Measurements from ENCODE around the gene ZMIZ2. TPM values are rescaled to one million over a fixed set of nuclear protein-coding genes. Genes with fewer than 3 reads are reported as not detected.
"Not testable (repeated sequence)": the region's sequence is repeated elsewhere in the genome, so short reads cannot be mapped to it uniquely, and the experiment has no call there.

The ZMIZ2 gene
- total RNA-seq, 1 donor from 2014 or later, result 12.6 TPM

DNA sequence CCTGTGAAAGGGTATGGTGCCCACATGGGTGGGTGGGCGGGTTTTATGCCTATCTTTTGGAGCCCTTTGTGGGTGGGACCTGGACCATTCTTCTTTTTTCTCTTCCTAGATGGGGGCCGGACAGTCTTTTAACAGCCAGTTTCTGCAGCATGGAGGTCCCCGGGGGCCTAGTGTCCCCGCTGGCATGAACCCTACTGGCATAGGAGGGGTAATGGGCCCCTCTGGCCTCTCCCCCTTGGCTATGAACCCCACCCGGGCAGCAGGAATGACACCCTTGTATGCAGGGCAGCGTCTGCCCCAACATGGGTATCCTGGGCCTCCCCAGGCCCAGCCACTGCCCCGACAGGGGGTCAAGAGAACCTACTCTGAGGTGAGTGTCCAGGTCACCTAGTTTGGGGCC lies 9.1 kb downstream of the ZMIZ2 start:
- DNase-seq, result no peak

DNA sequence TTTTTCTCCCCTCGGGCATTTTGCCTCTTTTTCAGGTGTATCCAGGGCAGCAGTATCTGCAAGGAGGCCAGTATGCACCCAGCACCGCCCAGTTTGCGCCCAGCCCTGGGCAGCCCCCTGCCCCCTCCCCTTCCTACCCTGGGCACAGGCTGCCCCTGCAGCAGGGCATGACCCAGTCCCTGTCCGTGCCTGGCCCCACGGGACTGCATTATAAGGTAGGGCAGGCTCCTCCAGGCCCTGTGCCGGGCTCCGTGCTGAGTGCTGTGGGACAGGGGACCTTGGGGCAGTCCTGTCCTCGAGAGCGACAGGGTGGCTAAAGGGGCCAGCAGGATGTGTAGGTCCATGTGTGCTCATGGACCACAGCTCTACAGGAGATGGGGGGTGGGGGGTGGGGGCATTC lies 10.6 kb downstream of the ZMIZ2 start:
- DNase-seq, result no peak

DNA sequence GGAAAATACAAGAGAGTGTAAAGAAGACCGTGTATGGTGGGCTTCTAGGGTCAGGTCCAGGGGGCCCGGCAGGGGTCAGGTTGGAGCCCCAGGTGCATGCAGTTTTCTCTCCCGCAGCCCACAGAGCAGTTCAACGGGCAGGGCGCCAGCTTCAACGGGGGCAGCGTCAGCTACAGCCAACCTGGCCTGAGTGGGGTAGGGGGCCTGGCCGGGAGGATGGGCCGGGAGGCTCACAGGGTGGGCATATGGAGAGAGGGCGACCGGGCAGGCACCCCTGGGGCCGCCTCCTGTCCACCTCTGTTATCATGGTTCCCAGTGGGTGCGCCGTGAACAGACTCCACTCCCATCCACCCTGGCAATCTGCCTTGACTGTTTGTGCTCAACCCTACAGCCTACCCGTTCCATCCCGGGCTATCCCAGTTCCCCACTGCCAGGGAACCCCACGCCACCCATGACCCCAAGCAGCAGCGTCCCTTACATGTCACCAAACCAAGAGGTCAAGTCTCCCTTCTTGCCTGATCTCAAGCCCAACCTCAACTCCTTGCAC lies 11.5 kb downstream of the ZMIZ2 start:
- DNase-seq, result no peak

GRCh38 chr7:44761207-44762161 lies 12.8 kb downstream of the ZMIZ2 start:
- no peak for DNase-seq

DNA sequence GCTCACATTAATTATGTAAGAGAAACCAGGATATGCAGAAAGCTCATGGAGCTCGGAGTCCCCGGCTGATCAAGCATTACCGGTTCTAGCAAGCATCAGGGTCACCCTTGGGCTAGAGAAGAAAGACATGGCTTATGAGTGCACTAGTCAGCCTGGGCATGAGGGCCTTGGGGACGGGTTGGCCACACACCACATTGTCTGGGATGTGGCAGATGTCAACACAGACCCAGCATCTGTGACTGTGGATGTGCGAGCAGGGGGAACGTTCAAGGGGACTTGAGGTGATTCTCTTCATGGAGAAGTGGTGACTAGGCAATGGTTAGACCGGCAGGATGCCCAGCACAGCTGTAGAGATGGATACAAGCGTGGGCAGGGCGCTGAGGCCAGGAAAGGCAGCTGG lies 13.7 kb downstream of the ZMIZ2 start:
- DNase-seq, result no peak

DNA sequence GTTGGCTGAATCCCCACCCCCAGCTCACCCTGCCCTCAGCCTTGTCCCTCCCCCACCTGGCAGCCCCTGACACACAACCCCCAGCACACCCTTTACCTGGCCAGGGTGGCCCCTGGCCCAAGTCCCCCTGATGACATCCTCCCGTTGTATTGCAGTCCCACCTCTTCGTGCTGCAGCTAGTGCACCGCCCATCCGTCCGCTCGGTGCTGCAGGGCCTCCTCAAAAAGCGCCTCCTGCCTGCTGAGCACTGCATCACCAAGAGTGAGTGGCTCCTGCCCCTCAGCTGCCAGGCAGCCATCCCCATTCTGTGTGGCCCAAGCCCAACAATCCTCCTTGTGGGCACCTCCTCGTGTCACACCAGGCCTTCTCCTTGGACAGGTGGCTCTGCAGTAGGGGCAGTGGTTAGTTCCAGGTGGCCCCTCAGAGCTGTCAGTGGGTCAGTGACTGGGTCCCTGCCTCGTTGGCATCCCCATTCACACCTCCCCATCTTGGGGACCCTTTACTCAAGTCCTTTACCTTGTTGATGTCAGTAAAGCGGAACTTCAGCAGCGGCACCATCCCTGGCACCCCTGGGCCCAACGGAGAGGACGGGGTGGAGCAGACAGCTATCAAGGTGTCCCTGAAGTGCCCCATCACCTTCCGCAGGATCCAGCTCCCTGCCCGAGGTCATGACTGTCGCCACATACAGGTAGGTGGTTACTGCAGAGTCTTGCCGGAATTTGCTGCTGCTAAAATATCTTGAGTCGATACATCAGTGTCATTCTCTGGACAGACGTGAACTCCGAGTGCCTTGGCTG lies 14.3 kb downstream of the ZMIZ2 start:
- no peak for DNase-seq

DNA sequence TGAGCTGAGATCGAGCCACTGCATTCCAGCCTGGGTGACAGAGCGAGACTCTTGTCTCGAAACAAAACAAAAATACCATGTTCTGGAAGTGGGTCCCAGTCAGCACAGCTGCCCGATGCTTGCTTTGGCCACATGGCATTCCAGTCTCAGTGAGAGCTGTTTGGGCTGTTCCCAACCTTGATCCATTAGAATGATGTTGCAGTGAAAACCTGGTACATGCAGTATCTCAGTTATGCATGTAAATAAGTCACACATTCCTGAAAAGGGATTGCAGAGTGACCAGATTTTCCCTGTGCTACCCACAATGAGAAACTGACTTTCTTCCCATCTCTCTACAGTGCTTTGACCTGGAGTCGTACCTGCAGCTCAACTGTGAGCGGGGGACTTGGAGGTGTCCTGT lies 15.4 kb downstream of the ZMIZ2 start:
- DNase-seq, result no peak

GRCh38 chr7:44764665-44765578 lies 16.3 kb downstream of the ZMIZ2 start:
- no peak for DNase-seq

DNA sequence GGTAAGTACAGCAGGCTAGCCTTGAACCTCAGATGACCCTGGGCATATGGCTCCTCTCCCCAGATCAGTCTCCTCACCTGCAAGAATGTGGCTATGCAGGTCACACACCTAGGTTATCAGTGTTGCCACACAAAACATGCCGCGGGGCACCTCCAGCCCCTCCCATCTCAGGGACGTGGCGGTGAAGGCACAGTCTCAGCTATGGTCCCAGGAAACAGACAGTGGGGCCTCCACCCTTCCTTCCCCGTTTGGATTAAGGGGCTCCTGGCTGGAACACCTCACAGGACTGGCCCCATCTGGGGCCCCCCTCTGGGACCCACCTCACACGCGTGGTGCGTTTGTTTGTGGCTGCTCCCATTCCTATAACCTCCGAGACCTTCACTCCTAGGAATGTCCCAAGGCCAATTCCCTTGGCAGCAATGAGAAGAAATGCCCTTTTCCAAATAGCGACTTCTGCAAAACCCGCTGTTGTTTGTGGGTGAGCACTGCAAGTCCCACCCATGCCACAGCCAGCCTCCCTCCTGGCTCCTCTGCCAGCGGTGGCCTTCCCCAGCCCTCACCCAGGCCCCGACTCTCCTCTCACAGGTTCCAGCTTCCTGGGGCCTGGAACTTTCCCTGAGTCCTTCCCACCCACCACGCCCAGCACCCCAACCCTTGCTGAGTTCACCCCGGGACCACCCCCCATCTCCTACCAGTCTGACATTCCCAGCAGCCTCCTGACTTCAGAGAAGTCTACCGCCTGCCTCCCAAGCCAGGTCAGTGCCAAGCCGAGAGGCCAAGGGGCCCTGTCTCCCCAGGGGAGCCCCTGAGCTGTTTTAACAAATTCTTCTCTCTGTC lies 17.1 kb downstream of the ZMIZ2 start:
- DNase-seq, result no peak

- DNase-seq, result no peak
Measured at GRCh38 chr7:44766416-44766801, 17.8 kb downstream of the ZMIZ2 start.

GRCh38 chr7:44767134-44767911 lies 18.7 kb downstream of the ZMIZ2 start:
- no peak for DNase-seq

GRCh38 chr7:44767912-44768627 lies 19.4 kb downstream of the ZMIZ2 start:
- DNase-seq, result peak; percentile 56

DNA sequence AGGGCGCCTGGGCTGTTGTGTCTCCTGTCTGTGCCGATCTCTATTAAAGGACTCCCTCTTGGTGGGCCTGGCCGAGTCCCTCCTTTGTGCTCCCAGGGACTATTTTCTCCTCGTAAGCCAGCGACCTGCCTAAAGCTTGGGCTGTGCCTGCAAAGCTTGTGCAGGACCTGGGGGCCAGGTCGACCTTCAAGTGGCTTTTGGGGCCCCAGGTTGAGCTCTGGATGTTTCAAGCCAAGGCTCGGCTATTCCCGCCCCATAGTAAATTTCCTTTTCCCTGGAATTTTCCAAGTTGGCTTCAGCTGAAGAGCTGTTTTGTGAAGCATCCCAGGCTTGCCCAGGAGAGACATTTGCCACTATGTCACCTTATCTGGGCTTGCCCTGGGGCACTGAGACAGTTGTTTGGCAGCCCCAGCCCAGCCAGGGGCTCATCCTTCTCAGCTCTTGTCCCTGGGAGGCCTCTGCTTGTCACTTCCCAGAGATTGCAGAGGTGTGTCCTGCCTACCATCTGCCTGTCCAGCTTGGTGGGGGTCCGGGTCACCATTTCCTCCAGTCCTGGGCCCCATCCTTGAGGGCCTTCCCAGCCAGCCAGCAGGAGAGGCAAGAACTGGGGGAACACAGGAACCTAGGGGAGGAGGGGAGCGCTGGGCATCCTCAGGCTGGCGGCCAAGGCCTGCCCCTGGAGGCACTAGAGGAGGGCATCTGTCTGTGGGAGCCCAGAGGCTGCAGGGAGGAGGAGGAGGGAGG lies 20.2 kb downstream of the ZMIZ2 start:
- no peak for DNase-seq

DNA sequence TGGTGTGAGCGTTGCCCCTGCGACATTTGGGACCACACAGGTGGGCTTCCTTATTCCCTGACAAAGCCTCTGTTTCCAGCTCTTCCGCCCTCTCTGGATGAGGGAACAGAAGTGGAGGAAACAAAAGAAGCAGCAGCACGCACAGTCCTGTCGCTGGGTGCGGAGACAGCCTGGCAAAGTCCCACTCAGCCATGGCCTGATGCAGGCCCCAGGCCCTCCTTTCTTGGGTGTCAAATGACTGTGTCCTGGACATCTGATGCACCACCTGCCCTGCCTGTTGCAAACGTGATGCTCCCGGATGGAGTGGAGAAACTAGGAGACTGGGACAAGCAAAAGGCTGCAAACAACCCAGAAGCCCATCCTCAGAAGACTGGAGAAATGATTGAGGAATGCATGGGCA lies 20.7 kb downstream of the ZMIZ2 start:
- peak; percentile 26 for DNase-seq

GRCh38 chr7:44769776-44770294 lies 21.2 kb downstream of the ZMIZ2 start:
- DNase-seq, result no peak

- DNase-seq, result no peak
Measured at GRCh38 chr7:44771358-44771757, 22.7 kb downstream of the ZMIZ2 start.

- no peak for DNase-seq
Measured at GRCh38 chr7:44772440-44772839, 23.8 kb downstream of the ZMIZ2 start.

- no peak for DNase-seq
Measured at GRCh38 chr7:44772867-44773266, 24.2 kb downstream of the ZMIZ2 start.

- not testable (repeated sequence) for DNase-seq
Measured at GRCh38 chr7:44774486-44774885, 25.8 kb downstream of the ZMIZ2 start.
